Tibial nerve (tissue), 4 donors: ENCODE results near the gene SHQ1. TPM values are rescaled to one million over a fixed set of nuclear protein-coding genes. Genes with fewer than 3 reads are reported as not detected.

Experiments
- DNase-seq, 2 donors: peaks; one replicate each; pipeline ENCODE4 v3.0.0-alpha.2; 2019; ENCODE audit warnings: low spot score in 2 of 2
- H3K27ac ChIP-seq, 4 donors: fragments of 200-600 bp; sonication (generic) in 3 of 4; one replicate each; pipeline ENCODE4 v1.5.1; 2017 to 2019; ENCODE audit warnings: mild to moderate bottlenecking in 1 of 4
- H3K27me3 ChIP-seq, 2 donors: fragments of 200-600 bp; sonication (generic) in 1 of 2; one replicate each; pipeline versions ENCODE4 v1.5.1 to v1.6.0; 2017 to 2019
- H3K36me3 ChIP-seq, 3 donors: fragments of 200-600 bp; sonication (generic); one replicate each; pipeline ENCODE4 v1.5.1; 2018 to 2019
- H3K4me1 ChIP-seq, 4 donors: fragments of 200-600 bp; sonication (generic) in 3 of 4; one replicate each; pipeline ENCODE4 v1.5.1; 2017 to 2019
- H3K4me3 ChIP-seq, 4 donors: fragments of 200-600 bp; sonication (generic) in 3 of 4; one replicate each; pipeline ENCODE4 v1.5.1; 2017 to 2019; ENCODE audit warnings: mild to moderate bottlenecking in 1 of 4, moderate library complexity in 1 of 4
- H3K9me3 ChIP-seq, 4 donors: fragments of 200-600 bp; sonication (generic) in 3 of 4; one replicate each; pipeline ENCODE4 v1.5.1; 2017 to 2019
- CTCF ChIP-seq, 5 experiments: fragments of 200-600 bp in 3 of 5; fragments of 450-650 bp in 2 of 5; sonication (generic) in 3 of 5; IDR thresholded peaks; one replicate each; pipeline ENCODE4 v1.5.1; 2016 to 2019; ENCODE audit warnings: antibody characterized with exemption in 5 of 5, mild to moderate bottlenecking in 3 of 5, moderate library complexity in 2 of 5
- EP300 ChIP-seq, 2 donors: sonication (generic); formaldehyde crosslinking; IDR thresholded peaks; one replicate each; pipeline ENCODE4 v1.6.1; 2017; ENCODE audit warnings: antibody characterized with exemption in 2 of 2, mild to moderate bottlenecking in 1 of 2
- POLR2A ChIP-seq, 2 donors: fragments of 450-650 bp; IDR thresholded peaks; one replicate each; pipeline ENCODE4 v1.6.1; 2017; ENCODE audit warnings: antibody characterized with exemption in 2 of 2, mild to moderate bottlenecking in 2 of 2, moderate library complexity in 2 of 2
- WGBS, 2 donors: methylation state at CpG; one replicate each; pipeline ENCODE4 v1.1.5; 2018; 5-methylcytosine and 5-hydroxymethylcytosine counted together
- total RNA-seq, 4 donors: library from RNA; depleted of rRNA; stranded (reverse); fragments of >200 nt; gene quantifications; one replicate each; pipeline ENCODE4 v1.1.0, GENCODE V29; 2016

The SHQ1 gene
- total RNA-seq, 4 donors from 2014 or later = 10.0 to 25.3 (median 19.5) TPM

GRCh38 chr3:72814308-72814707, 33.9 kb downstream of the SHQ1 start:
- Histone ChIP-seq H3K36me3 (peaks cover 0 to 3% (median 0%) of the 10 kb centered on the region in 3 donors), H3K4me3 (no peak overlapping the region), H3K4me1 (peaks cover 0 to 6% (median 0%) of the 10 kb centered on the region in 4 donors), H3K9me3 (no peaks in the 10 kb centered on the region), H3K27me3 (no peaks in the 10 kb centered on the region), H3K27ac (no peak overlapping the region)
- DNase-seq = no peak
- WGBS, 2 donors = 90 to 94% methylated on average over 3 of the region's 3 CpGs
- TF ChIP-seq CTCF (IDR thresholded peaks at IDR 0.05) = no peak
- TF ChIP-seq EP300 (IDR thresholded peaks at IDR 0.05) = no peak
- no peak for TF ChIP-seq POLR2A (IDR thresholded peaks at IDR 0.05)

GRCh38 chr3:72812201-72812600, 36.0 kb downstream of the SHQ1 start:
- Histone ChIP-seq H3K9me3 (no peaks in the 10 kb centered on the region), H3K27ac (no peak overlapping the region), H3K4me1 (no peaks in the 10 kb centered on the region), H3K27me3 (no peaks in the 10 kb centered on the region), H3K4me3 (no peak overlapping the region), H3K36me3 (peaks cover 0 to 3% (median 0%) of the 10 kb centered on the region in 3 donors)
- 65 to 66% methylated on average over 3 of the region's 3 CpGs for WGBS, 2 donors
- TF ChIP-seq EP300 (IDR thresholded peaks at IDR 0.05) = no peak
- TF ChIP-seq CTCF (IDR thresholded peaks at IDR 0.05) = no peak
- no peak for TF ChIP-seq POLR2A (IDR thresholded peaks at IDR 0.05)
- no peak for DNase-seq

- H3K4me1 ChIP-seq = no peaks in the 10 kb centered on the region
- H3K27ac ChIP-seq = no peak overlapping the region
- H3K4me3 ChIP-seq = no peak overlapping the region
- WGBS, 2 donors = 97 to 98% methylated on average over 1 of the region's 1 CpG
- no peaks in the 10 kb centered on the region for H3K27me3 ChIP-seq
- H3K36me3 ChIP-seq = no peaks in the 10 kb centered on the region
- H3K9me3 ChIP-seq = no peaks in the 10 kb centered on the region
- TF ChIP-seq CTCF (IDR thresholded peaks at IDR 0.05) (no peak), POLR2A (IDR thresholded peaks at IDR 0.05) (no peak), EP300 (IDR thresholded peaks at IDR 0.05) (no peak)
- no peak for DNase-seq
These were observed 36.7 kb downstream of the SHQ1 start for GRCh38 chr3:72811571-72811970.

GRCh38 chr3:72810659-72811434, 37.4 kb downstream of the SHQ1 start:
- no peaks in the 10 kb centered on the region for H3K27me3 ChIP-seq
- no peak overlapping the region for H3K4me3 ChIP-seq
- no peaks in the 10 kb centered on the region for H3K9me3 ChIP-seq
- WGBS, 2 donors = 88 to 91% methylated on average over 6 of the region's 6 CpGs
- H3K36me3 ChIP-seq = no peaks in the 10 kb centered on the region
- DNase-seq = no peak
- no peak for TF ChIP-seq CTCF (IDR thresholded peaks at IDR 0.05)
- no peak for TF ChIP-seq POLR2A (IDR thresholded peaks at IDR 0.05)
- no peak for TF ChIP-seq EP300 (IDR thresholded peaks at IDR 0.05)
- no peaks in the 10 kb centered on the region for H3K4me1 ChIP-seq
- no peak overlapping the region for H3K27ac ChIP-seq

- no peaks in the 10 kb centered on the region for H3K4me1 ChIP-seq
- TF ChIP-seq CTCF (IDR thresholded peaks at IDR 0.05) = no peak
- no peak for TF ChIP-seq POLR2A (IDR thresholded peaks at IDR 0.05)
- no peak for TF ChIP-seq EP300 (IDR thresholded peaks at IDR 0.05)
- no peaks in the 10 kb centered on the region for H3K27me3 ChIP-seq
- no peaks in the 10 kb centered on the region for H3K9me3 ChIP-seq
- DNase-seq = no peak
- no peaks in the 10 kb centered on the region for H3K36me3 ChIP-seq
- no peak overlapping the region for H3K27ac ChIP-seq
- no peak overlapping the region for H3K4me3 ChIP-seq
These were observed 38.2 kb downstream of the SHQ1 start for GRCh38 chr3:72810063-72810462.
